Karpas-422 (cell line): Measurements from ENCODE around the gene AK2. TPM values are rescaled to one million over a fixed set of nuclear protein-coding genes. Genes with fewer than 3 reads are reported as not detected.
A peak's percentile ranks its signal among the peaks of the same experiment; 100 is the strongest.

Experiments
- DNase-seq: peaks from one replicate; pipeline ENCODE4 v3.0.0-alpha.2; 2015
- H2AFZ ChIP-seq: fragments of 200-600 bp; sonication (generic); 2 replicates; pipeline ENCODE4 v1.6.1; 2014; ENCODE audit warnings: antibody characterized with exemption, low read length, mixed read lengths
- H3K27ac ChIP-seq: fragments of 200-600 bp; sonication (generic); 2 replicates; pipeline ENCODE4 v1.5.1; 2014; ENCODE audit warnings: mild to moderate bottlenecking, low read length, moderate library complexity
- H3K27me3 ChIP-seq: fragments of 200-600 bp; sonication (generic); 2 replicates; pipeline ENCODE4 v1.6.1; 2014; ENCODE audit warnings: low read length, mixed read lengths
- H3K36me3 ChIP-seq: fragments of 200-600 bp; sonication (generic); 2 replicates; pipeline ENCODE4 v1.6.1; 2014; ENCODE audit warnings: low read length, mixed read lengths; ENCODE audit not compliant: insufficient read depth
- H3K4me1 ChIP-seq: fragments of 200-600 bp; sonication (generic); 2 replicates; pipeline ENCODE4 v1.6.1; 2014; ENCODE audit warnings: mild to moderate bottlenecking, low read length, mixed read lengths
- H3K4me2 ChIP-seq: fragments of 200-600 bp; sonication (generic); 2 replicates; pipeline ENCODE4 v1.6.1; 2014; ENCODE audit warnings: low read length, low read depth, mild to moderate bottlenecking; ENCODE audit not compliant: poor library complexity, severe bottlenecking
- H3K4me3 ChIP-seq: fragments of 200-600 bp; sonication (generic); 2 replicates; pipeline ENCODE4 v1.5.1; 2014; ENCODE audit warnings: mild to moderate bottlenecking, antibody characterized with exemption, low read length, mixed read lengths
- H3K79me2 ChIP-seq: fragments of 200-600 bp; sonication (generic); 2 replicates; pipeline ENCODE4 v1.6.1; 2014; ENCODE audit warnings: mild to moderate bottlenecking, low read length, mixed read lengths
- H3K9ac ChIP-seq: fragments of 200-600 bp; sonication (generic); 2 replicates; pipeline ENCODE4 v1.6.0; 2014; ENCODE audit warnings: low read length
- H3K9me2 ChIP-seq: fragments of 200-600 bp; sonication (generic), shearing (Covaris generic); replicated peaks from 2 replicates; pipeline ENCODE4 v1.6.0; 2014; ENCODE audit warnings: mild to moderate bottlenecking, low read length, moderate library complexity; ENCODE audit not compliant: insufficient read depth
- H3K9me3 ChIP-seq: fragments of 300-700, 200-600 bp; sonication (generic); 2 replicates; pipeline ENCODE4 v1.6.1; 2014; ENCODE audit warnings: low read length, mixed read lengths
- H4K20me1 ChIP-seq: fragments of 200-600 bp; sonication (generic); 2 replicates; pipeline ENCODE4 v1.6.1; 2014; ENCODE audit warnings: mild to moderate bottlenecking, antibody characterized with exemption, low read length, low read depth; ENCODE audit not compliant: insufficient read depth
- total RNA-seq: library from RNA; depleted of rRNA; stranded (reverse); fragments of >200 nt; shearing (Covaris generic); gene quantifications from 2 replicates; pipeline ENCODE4 v1.2.3, GENCODE V29; 2014; ENCODE audit warnings: low replicate concordance

AK2 gene
- total RNA-seq, 1 experiment from 2014 or later, result 145 TPM

GRCh38 chr1:32989160-32990050, 47.3 kb downstream of the AK2 start:
- peaks cover 42% of the 10 kb centered on the region for H3K4me1 ChIP-seq
- H3K27me3 ChIP-seq, result no peaks in the 10 kb centered on the region
- DNase-seq, result no peak
- H3K9me2 ChIP-seq, result no peaks in the 10 kb centered on the region
- no peak overlapping the region for H2AFZ ChIP-seq
- no peaks in the 10 kb centered on the region for H3K36me3 ChIP-seq
- no peak overlapping the region for H3K4me3 ChIP-seq
- no peaks in the 10 kb centered on the region for H3K9me3 ChIP-seq
- H3K4me2 ChIP-seq, result no peak overlapping the region
- H3K9ac ChIP-seq, result no peak overlapping the region
- H3K27ac ChIP-seq, result 0 out of 2 replicates have a peak overlapping the region, but pooled peaks have one; percentile 32
- H3K79me2 ChIP-seq, result no peaks in the 10 kb centered on the region
- no peaks in the 10 kb centered on the region for H4K20me1 ChIP-seq

GRCh38 chr1:32988665-32989064, 48.0 kb downstream of the AK2 start:
- H3K9ac ChIP-seq, result no peak overlapping the region
- H2AFZ ChIP-seq, result no peak overlapping the region
- no peaks in the 10 kb centered on the region for H3K9me2 ChIP-seq
- no peak for DNase-seq
- H3K9me3 ChIP-seq, result no peaks in the 10 kb centered on the region
- no peaks in the 10 kb centered on the region for H3K27me3 ChIP-seq
- no peaks in the 10 kb centered on the region for H3K79me2 ChIP-seq
- H3K36me3 ChIP-seq, result no peaks in the 10 kb centered on the region
- H3K4me3 ChIP-seq, result no peak overlapping the region
- no peaks in the 10 kb centered on the region for H4K20me1 ChIP-seq
- peaks cover 39% of the 10 kb centered on the region for H3K4me1 ChIP-seq
- 0 out of 2 replicates have a peak overlapping the region, but pooled peaks have one; percentile 32 for H3K27ac ChIP-seq
- no peak overlapping the region for H3K4me2 ChIP-seq

- Histone ChIP-seq H3K4me1 (peaks cover 33% of the 10 kb centered on the region), H3K9ac (no peak overlapping the region), H3K9me3 (no peaks in the 10 kb centered on the region), H3K9me2 (no peaks in the 10 kb centered on the region; the same call in 1 of the 2 replicates), H2AFZ (no peak overlapping the region), H3K27ac (peak overlapping the region; percentile 48), H3K4me2 (no peak overlapping the region), H3K27me3 (no peaks in the 10 kb centered on the region), H3K4me3 (no peak overlapping the region), H4K20me1 (no peaks in the 10 kb centered on the region), H3K36me3 (no peaks in the 10 kb centered on the region), H3K79me2 (no peaks in the 10 kb centered on the region)
- no peak for DNase-seq
Measured at GRCh38 chr1:32985226-32985625, 51.5 kb downstream of the AK2 start.

DNA sequence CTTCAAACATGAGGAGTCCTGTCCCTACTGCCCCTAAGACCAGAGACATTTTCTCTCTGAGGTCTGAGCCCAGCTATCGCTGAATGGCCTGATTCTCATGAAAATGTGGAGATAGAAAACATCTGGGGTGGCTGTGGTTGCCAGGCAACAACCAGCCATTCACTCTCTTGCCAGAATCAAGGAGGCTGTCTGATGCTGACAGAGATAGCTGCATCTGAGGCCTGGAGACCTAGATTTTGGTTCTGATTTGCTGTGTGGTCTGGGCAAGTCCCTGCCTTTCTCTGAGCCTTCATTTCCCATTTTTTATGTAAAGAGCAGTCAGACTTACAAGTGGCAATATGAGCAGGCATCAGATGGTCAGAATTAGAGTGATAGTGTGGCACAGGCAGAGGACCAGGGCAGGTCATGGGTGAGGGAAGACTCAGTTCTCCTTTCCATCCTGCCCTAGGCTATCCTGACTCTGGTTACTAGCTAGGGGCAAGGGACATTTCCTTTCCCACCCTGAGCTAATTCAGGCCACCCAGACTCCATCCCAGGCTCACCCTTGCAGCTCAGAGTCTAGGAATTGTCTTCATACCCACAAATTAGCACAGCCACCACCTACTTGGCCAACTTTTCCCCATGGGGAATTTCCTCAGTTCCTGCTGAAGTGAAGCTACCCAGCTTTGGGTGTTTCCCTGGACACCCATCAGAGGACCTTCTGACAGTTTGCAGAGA, 52.1 kb downstream of the AK2 start:
- no peak for DNase-seq
- H3K9ac ChIP-seq, result no peak overlapping the region
- no peaks in the 10 kb centered on the region for H3K27me3 ChIP-seq
- H3K4me2 ChIP-seq, result no peak overlapping the region
- no peaks in the 10 kb centered on the region; the same call in 1 of the 2 replicates for H3K9me2 ChIP-seq
- no peaks in the 10 kb centered on the region for H3K36me3 ChIP-seq
- peak overlapping the region; percentile 48 for H3K27ac ChIP-seq
- peaks cover 39% of the 10 kb centered on the region for H3K4me1 ChIP-seq
- no peaks in the 10 kb centered on the region for H3K9me3 ChIP-seq
- H4K20me1 ChIP-seq, result no peaks in the 10 kb centered on the region
- H3K4me3 ChIP-seq, result no peak overlapping the region
- no peaks in the 10 kb centered on the region for H3K79me2 ChIP-seq
- no peak overlapping the region for H2AFZ ChIP-seq

DNA sequence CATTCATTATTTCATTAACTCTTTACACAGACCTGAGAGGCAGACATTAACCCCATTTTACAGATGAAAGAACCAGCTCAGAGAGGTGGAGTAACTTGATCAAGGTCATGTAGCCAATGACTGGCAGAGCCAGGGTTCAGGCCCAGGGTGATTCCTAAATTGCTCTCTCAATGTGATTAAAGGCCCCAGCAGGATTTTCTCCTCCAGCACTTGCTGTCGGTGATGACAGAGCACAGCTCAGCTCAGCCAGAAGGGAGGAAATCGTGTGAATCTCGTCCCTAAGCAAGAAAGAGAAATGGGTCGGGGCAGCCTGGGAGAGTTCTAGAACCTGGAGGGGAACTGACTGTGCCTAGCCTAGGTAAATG, 52.6 kb downstream of the AK2 start:
- H3K27ac ChIP-seq, result peak overlapping the region; percentile 48

DNA sequence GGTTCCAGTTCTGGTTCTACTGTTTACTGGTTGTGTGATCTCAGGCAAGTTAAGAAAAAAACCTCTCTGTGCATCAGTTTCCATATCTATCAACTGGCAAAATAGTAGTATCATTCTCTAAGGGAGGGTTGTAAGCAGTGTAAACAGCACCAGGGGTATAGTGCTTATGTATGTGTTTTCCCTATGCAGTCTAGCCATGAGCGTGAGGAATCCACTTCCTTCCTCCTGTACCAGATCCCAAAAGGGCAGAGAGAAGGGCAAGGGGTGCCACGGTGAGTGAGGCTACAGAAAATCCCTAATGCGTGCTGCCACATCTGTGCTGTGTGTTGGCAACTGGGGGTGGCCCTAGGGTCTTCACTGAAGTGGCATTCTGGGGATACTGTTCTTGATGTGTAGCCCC, 53.7 kb downstream of the AK2 start:
- no peak overlapping the region for H3K4me2 ChIP-seq
- no peaks in the 10 kb centered on the region for H3K9me3 ChIP-seq
- H3K79me2 ChIP-seq, result no peaks in the 10 kb centered on the region
- H3K36me3 ChIP-seq, result no peaks in the 10 kb centered on the region
- DNase-seq, result no peak
- H3K27me3 ChIP-seq, result no peaks in the 10 kb centered on the region
- H3K9ac ChIP-seq, result no peak overlapping the region
- no peaks in the 10 kb centered on the region; the same call in 1 of the 2 replicates for H3K9me2 ChIP-seq
- peaks cover 40% of the 10 kb centered on the region for H3K4me1 ChIP-seq
- no peak overlapping the region for H3K4me3 ChIP-seq
- peak overlapping the region; percentile 21; the same call in 1 of the 2 replicates for H3K27ac ChIP-seq
- H4K20me1 ChIP-seq, result no peaks in the 10 kb centered on the region
- peak overlapping the region; percentile 19; the same call in 1 of the 2 replicates for H2AFZ ChIP-seq

More for the DNA sequence above, 52.6 kb downstream of the AK2 start:
- Histone ChIP-seq H3K4me3 (no peak overlapping the region), H3K36me3 (no peaks in the 10 kb centered on the region), H3K27me3 (no peaks in the 10 kb centered on the region), H3K4me1 (peaks cover 40% of the 10 kb centered on the region), H3K9me3 (no peaks in the 10 kb centered on the region), H3K9me2 (no peaks in the 10 kb centered on the region; the same call in 1 of the 2 replicates), H3K4me2 (no peak overlapping the region), H4K20me1 (no peaks in the 10 kb centered on the region), H3K79me2 (no peaks in the 10 kb centered on the region), H2AFZ (no peak overlapping the region), H3K9ac (no peak overlapping the region)
- no peak for DNase-seq

- Histone ChIP-seq H3K27ac (peak overlapping the region; percentile 93), H3K27me3 (no peaks in the 10 kb centered on the region), H4K20me1 (no peaks in the 10 kb centered on the region), H3K9me2 (no peaks in the 10 kb centered on the region; the same call in 1 of the 2 replicates), H3K36me3 (no peaks in the 10 kb centered on the region), H3K4me2 (peak overlapping the region; percentile 91), H3K4me1 (peaks cover 40% of the 10 kb centered on the region), H3K79me2 (no peaks in the 10 kb centered on the region), H3K9me3 (no peaks in the 10 kb centered on the region), H3K9ac (peak overlapping the region; percentile 80), H2AFZ (peak overlapping the region; percentile 38; the same call in 1 of the 2 replicates), H3K4me3 (peak overlapping the region; percentile 67)
- DNase-seq, result peak; percentile 93
Measured at GRCh38 chr1:32981003-32981901, 55.4 kb downstream of the AK2 start.
